HG03378 (cell line): ENCODE measurements around the gene OIP5.
"Not testable (repeated sequence)": the region's sequence is repeated elsewhere in the genome, so short reads cannot be mapped to it uniquely, and the experiment has no call there.

ENCODE experiments used
- ATAC-seq: cut with Tn5 transposase; IDR thresholded peaks from one replicate; pipeline ENCODE4 v1.9.1; 2021; ENCODE audit warnings: mild to moderate bottlenecking, moderate library complexity; ENCODE audit not compliant: unreplicated experiment

Gene OIP5

GRCh38 chr15:41332194-41333025 lies at the start of gene OIP5, which contains the start of gene NUSAP1:
Gene OIP5, minus strand, starts transcription at chr15:41332591. Its CDS starts 30 bp downstream, at chr15:41332561.
Gene NUSAP1, plus strand, starts transcription at chr15:41332881. Its CDS starts 77 bp downstream, at chr15:41332958.
- ATAC-seq, result peak; percentile 82

- no peak for ATAC-seq
Measured at GRCh38 chr15:41377978-41378377, 45.6 kb upstream of the OIP5 start.

- no peak for ATAC-seq
Measured at GRCh38 chr15:41367418-41367817, 35.0 kb upstream of the OIP5 start.

- ATAC-seq, result no peak
Measured at GRCh38 chr15:41354371-41354770, 22.0 kb upstream of the OIP5 start.

- no peak for ATAC-seq
Measured at GRCh38 chr15:41350057-41350717, 17.8 kb upstream of the OIP5 start.

GRCh38 chr15:41347236-41347635 lies 14.8 kb upstream of the OIP5 start:
- no peak for ATAC-seq

GRCh38 chr15:41341519-41341918 lies 9.1 kb upstream of the OIP5 start:
- no peak for ATAC-seq

- ATAC-seq, result no peak
Measured at GRCh38 chr15:41340189-41340695, 7.9 kb upstream of the OIP5 start.

- no peak for ATAC-seq
Measured at GRCh38 chr15:41337631-41338522, 5.5 kb upstream of the OIP5 start.

- no peak for ATAC-seq
Measured at GRCh38 chr15:41337047-41337446, 4.7 kb upstream of the OIP5 start.

GRCh38 chr15:41336549-41336948 lies 4.2 kb upstream of the OIP5 start:
- ATAC-seq, result no peak

GRCh38 chr15:41334293-41335120 lies 2.1 kb upstream of the OIP5 start:
- ATAC-seq, result no peak

GRCh38 chr15:41333026-41333562 lies 703 bp upstream of the OIP5 start:
- ATAC-seq, result peak; percentile 24

- no peak for ATAC-seq
Measured at GRCh38 chr15:41331833-41332193, 578 bp downstream of the OIP5 start.

- no peak for ATAC-seq
Measured at GRCh38 chr15:41331281-41331680, 1.1 kb downstream of the OIP5 start.

- ATAC-seq, result no peak
Measured at GRCh38 chr15:41323611-41324010, 8.8 kb downstream of the OIP5 start.

- not testable (repeated sequence) for ATAC-seq
Measured at GRCh38 chr15:41320805-41321330, 11.5 kb downstream of the OIP5 start.

GRCh38 chr15:41309226-41309905 lies 23.0 kb downstream of the OIP5 start:
- ATAC-seq, result no peak

- no peak for ATAC-seq
Measured at GRCh38 chr15:41307679-41308078, 24.7 kb downstream of the OIP5 start.
